HepG2 (cell line): ENCODE data around the gene PLIN5. TPM values are rescaled to one million over a fixed set of nuclear protein-coding genes. Genes with fewer than 3 reads are reported as not detected.
A peak's percentile ranks its signal among the peaks of the same experiment; 100 is the strongest.

Source experiments
- AGO2 ChIP-seq: fragments of 200-400 bp; formaldehyde crosslinking; optimal IDR thresholded peaks from 2 replicates; pipeline ENCODE3; 2017; ENCODE audit warnings: mild to moderate bottlenecking, low read depth, low read length, moderate library complexity
- BRCA1 ChIP-seq: sonication (generic); formaldehyde crosslinking; IDR thresholded peaks from 2 replicates; pipeline ENCODE4 v1.4.0; 2020; ENCODE audit warnings: missing genetic modification reagents
- ELF3 ChIP-seq: IDR thresholded peaks from 2 replicates; pipeline ENCODE4 v1.6.1; 2016; ENCODE audit warnings: missing genetic modification reagents, missing compliant biosample characterization
- ELF4 ChIP-seq: sonication (generic); formaldehyde crosslinking; IDR thresholded peaks from 2 replicates; pipeline ENCODE4 v1.5.0; 2020; ENCODE audit warnings: missing genetic modification reagents, mild to moderate bottlenecking, moderate library complexity, borderline replicate concordance
- ERF ChIP-seq: IDR thresholded peaks from 2 replicates; pipeline ENCODE4 v1.6.1; 2018; ENCODE audit warnings: missing biosample characterization, missing genetic modification reagents
- GLI4 ChIP-seq: sonication (generic); formaldehyde crosslinking; IDR thresholded peaks from 2 replicates; pipeline ENCODE4 v1.5.1; 2020; ENCODE audit warnings: missing genetic modification reagents, mild to moderate bottlenecking, moderate library complexity, borderline replicate concordance
- HNRNPUL1 ChIP-seq: fragments of 200-400 bp; formaldehyde crosslinking; IDR thresholded peaks from 2 replicates; pipeline ENCODE4 v1.6.1; 2017; ENCODE audit warnings: low read depth, mild to moderate bottlenecking, low read length, moderate library complexity
- KDM5A ChIP-seq: fragments of 200-600 bp; sonication (generic); IDR thresholded peaks from 2 replicates; pipeline ENCODE4 v1.7.0; 2018; ENCODE audit warnings: antibody characterized with exemption, mild to moderate bottlenecking, low read length, borderline replicate concordance
- KDM6A ChIP-seq: IDR thresholded peaks from 2 replicates; pipeline ENCODE4 v1.6.1; 2016; ENCODE audit warnings: low read depth
- MXI1 ChIP-seq: IDR thresholded peaks from 3 replicates; pipeline ENCODE4 v1.6.1; 2012; ENCODE audit warnings: low read depth, low read length, inconsistent platforms, borderline replicate concordance
- NFYB ChIP-seq: sonication (generic); formaldehyde crosslinking; IDR thresholded peaks from 2 replicates; pipeline ENCODE4 v1.4.0; 2020; ENCODE audit warnings: missing genetic modification reagents
- NFYC ChIP-seq: IDR thresholded peaks from 2 replicates; pipeline ENCODE4 v1.6.1; 2016; ENCODE audit warnings: missing genetic modification reagents, missing compliant biosample characterization
- POLR2AphosphoS2 ChIP-seq: IDR thresholded peaks from 2 replicates; pipeline ENCODE4 v1.6.1; 2011; ENCODE audit warnings: low read depth, low read length, improper control_type of control experiment
- PRPF4 ChIP-seq: fragments of 200-400 bp; formaldehyde crosslinking; IDR thresholded peaks from 2 replicates; pipeline ENCODE4 v1.6.1; 2016; ENCODE audit warnings: low read length, low read depth; ENCODE audit not compliant: poor library complexity, severe bottlenecking
- SKI ChIP-seq: fragments of 450-650 bp; IDR thresholded peaks from one replicate; pipeline ENCODE4 v1.6.1; 2018; ENCODE audit warnings: mild to moderate bottlenecking; ENCODE audit not compliant: partially characterized antibody
- THAP11 ChIP-seq: IDR thresholded peaks from 2 replicates; pipeline ENCODE4 v1.6.1; 2016; ENCODE audit warnings: missing biosample characterization, missing genetic modification reagents
- ZFP1 ChIP-seq: IDR thresholded peaks from 2 replicates; pipeline ENCODE4 v1.6.1; 2016
- ZNF563 ChIP-seq: sonication (generic); formaldehyde crosslinking; IDR thresholded peaks from 2 replicates; pipeline ENCODE4 v1.8.0; 2022; ENCODE audit warnings: mild to moderate bottlenecking, moderate library complexity, missing genetic modification reagents
- ZNF703 ChIP-seq: sonication (generic); formaldehyde crosslinking; IDR thresholded peaks from 2 replicates; pipeline ENCODE4 v1.5.1; 2020; ENCODE audit warnings: missing genetic modification reagents, mild to moderate bottlenecking, moderate library complexity, borderline replicate concordance
- ZSCAN12 ChIP-seq: sonication (generic); formaldehyde crosslinking; IDR thresholded peaks from 2 replicates; pipeline ENCODE4 v1.9.0; 2021; ENCODE audit warnings: mild to moderate bottlenecking, missing genetic modification reagents
- polyA plus RNA-seq, 8 experiments: library from polyadenylated mRNA; depleted of rRNA in 3 of 8; stranded (reverse) in 7 of 8; unstranded in 1 of 8; fragments of >200 nt; fragmentation: Illumina TruSeq in 4 of 8; extraction: Trizol in 4 of 8; gene quantifications; 2 replicates each; pipeline versions ENCODE4 v1.2.1 to v1.2.3, GENCODE V29; 2011 to 2016; ENCODE audit warnings: low read depth in 4 of 8, missing spikeins in 1 of 8, mixed read lengths in 1 of 8; ENCODE audit not compliant: insufficient read depth in 1 of 8
- total RNA-seq, 5 experiments: library from RNA; depleted of rRNA; stranded (reverse); fragments of >200 nt; fragmentation: Illumina TruSeq; extraction: Trizol; gene quantifications; 2 replicates each; pipeline ENCODE4 v1.2.3, GENCODE V29; 2016; ENCODE audit warnings: low read depth in 1 of 5
- TF ChIP-seq, protein P1 (sequence below): sonication (generic); formaldehyde crosslinking; IDR thresholded peaks from 2 replicates; pipeline ENCODE4 v1.8.1; 2022; ENCODE audit warnings: mild to moderate bottlenecking, missing genetic modification reagents
- TF ChIP-seq, protein P2 (sequence below), 2 experiments: IDR thresholded peaks; 2 replicates each; pipeline ENCODE4 v1.6.1; 2011 to 2012; ENCODE audit warnings: low read length in 2 of 2, borderline replicate concordance in 1 of 2, low read depth in 1 of 2, mild to moderate bottlenecking in 1 of 2, moderate library complexity in 1 of 2
- TF ChIP-seq, protein P3 (sequence below): sonication (generic); formaldehyde crosslinking; IDR thresholded peaks from 2 replicates; pipeline ENCODE4 v1.8.1; 2023; ENCODE audit warnings: mild to moderate bottlenecking, inconsistent platforms, moderate library complexity, missing genetic modification reagents, borderline replicate concordance

The PLIN5 gene
- total and polyA plus RNA-seq, 2 of the 13 experiments (the other 11 are each of a cell fraction or from before 2014, with no cell fraction given), result 1.8 to 4.8 TPM

DNA sequence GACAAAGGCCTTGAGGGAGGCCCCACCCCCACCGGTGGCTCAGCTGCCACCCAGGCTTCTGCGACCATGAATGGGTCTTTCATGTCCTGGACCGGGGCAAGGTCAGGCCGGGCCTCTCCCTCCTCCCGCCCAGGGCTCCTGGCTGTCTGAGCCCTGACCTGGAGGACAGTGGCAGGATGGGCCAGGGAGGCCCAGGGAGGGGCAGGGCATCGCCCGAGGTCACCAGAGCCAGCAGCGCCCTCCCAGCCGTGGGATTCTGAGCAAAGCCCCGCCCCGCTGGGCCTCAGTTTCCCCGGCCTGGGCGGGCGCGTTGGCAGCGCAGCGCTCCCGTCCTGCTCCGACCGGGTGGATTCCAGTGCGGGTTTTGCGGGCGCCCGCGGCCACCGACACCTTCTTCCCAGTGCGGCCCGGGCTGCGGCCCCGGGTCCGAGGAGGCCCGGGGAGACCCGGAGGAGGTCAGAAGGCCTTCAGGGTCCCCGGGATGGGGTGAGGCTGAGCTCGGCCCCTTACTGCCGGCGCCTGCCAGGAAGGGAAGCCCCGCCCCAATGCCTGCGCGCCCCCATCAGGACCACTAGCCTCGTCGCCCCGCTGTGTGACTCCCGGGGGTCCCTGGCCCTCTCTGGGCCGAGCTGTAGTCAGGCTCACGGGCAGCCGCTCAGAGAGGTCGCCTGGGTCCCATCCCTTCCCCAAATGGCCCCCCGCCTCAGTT lies 49.1 kb upstream of the PLIN5 start (continued):
- TF ChIP-seq ZNF703 (CRISPR knock-in tag) (no peak), GLI4 (CRISPR knock-in tag) (no peak), NFYB (CRISPR knock-in tag) (no peak; the same call in 1 of the 2 replicates), KDM5A (no peak), ERF (CRISPR knock-in tag) (peak; percentile 63; the same call in 1 of the 2 replicates), MXI1 (peak; percentile 67; the same call in 1 of the 3 replicates), SKI (peak; percentile 81), AGO2 (peak; percentile 65), HNRNPUL1 (0 out of 2 replicates have a peak, but pooled peaks have one; percentile 39), ELF4 (CRISPR knock-in tag) (no peak), PRPF4 (no peak), THAP11 (peak; percentile 74), ZNF563 (CRISPR knock-in tag) (0 out of 2 replicates have a peak, but pooled peaks have one; percentile 12), NFYC (peak; percentile 8; the same call in 1 of the 2 replicates), KDM6A (CRISPR knock-in tag) (peak; percentile 98), ELF3 (peak; percentile 53; the same call in 1 of the 2 replicates), BRCA1 (CRISPR knock-in tag) (no peak), POLR2AphosphoS2 (no peak), ZFP1 (CRISPR knock-in tag) (no peak), ZSCAN12 (CRISPR knock-in tag) (peak; percentile 79; the same call in 1 of the 2 replicates)
- TF ChIP-seq, protein P1, sequence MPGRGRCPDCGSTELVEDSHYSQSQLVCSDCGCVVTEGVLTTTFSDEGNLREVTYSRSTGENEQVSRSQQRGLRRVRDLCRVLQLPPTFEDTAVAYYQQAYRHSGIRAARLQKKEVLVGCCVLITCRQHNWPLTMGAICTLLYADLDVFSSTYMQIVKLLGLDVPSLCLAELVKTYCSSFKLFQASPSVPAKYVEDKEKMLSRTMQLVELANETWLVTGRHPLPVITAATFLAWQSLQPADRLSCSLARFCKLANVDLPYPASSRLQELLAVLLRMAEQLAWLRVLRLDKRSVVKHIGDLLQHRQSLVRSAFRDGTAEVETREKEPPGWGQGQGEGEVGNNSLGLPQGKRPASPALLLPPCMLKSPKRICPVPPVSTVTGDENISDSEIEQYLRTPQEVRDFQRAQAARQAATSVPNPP, result no peak
- TF ChIP-seq, protein P2, sequence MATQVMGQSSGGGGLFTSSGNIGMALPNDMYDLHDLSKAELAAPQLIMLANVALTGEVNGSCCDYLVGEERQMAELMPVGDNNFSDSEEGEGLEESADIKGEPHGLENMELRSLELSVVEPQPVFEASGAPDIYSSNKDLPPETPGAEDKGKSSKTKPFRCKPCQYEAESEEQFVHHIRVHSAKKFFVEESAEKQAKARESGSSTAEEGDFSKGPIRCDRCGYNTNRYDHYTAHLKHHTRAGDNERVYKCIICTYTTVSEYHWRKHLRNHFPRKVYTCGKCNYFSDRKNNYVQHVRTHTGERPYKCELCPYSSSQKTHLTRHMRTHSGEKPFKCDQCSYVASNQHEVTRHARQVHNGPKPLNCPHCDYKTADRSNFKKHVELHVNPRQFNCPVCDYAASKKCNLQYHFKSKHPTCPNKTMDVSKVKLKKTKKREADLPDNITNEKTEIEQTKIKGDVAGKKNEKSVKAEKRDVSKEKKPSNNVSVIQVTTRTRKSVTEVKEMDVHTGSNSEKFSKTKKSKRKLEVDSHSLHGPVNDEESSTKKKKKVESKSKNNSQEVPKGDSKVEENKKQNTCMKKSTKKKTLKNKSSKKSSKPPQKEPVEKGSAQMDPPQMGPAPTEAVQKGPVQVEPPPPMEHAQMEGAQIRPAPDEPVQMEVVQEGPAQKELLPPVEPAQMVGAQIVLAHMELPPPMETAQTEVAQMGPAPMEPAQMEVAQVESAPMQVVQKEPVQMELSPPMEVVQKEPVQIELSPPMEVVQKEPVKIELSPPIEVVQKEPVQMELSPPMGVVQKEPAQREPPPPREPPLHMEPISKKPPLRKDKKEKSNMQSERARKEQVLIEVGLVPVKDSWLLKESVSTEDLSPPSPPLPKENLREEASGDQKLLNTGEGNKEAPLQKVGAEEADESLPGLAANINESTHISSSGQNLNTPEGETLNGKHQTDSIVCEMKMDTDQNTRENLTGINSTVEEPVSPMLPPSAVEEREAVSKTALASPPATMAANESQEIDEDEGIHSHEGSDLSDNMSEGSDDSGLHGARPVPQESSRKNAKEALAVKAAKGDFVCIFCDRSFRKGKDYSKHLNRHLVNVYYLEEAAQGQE (IDR thresholded peaks at IDR 0.05; ENCODE audit: borderline replicate concordance in 1 of 2, low read depth in 1 of 2, low read length in 2 of 2), result no peak; a peak in 1 of 4 replicates
- TF ChIP-seq, protein P3, sequence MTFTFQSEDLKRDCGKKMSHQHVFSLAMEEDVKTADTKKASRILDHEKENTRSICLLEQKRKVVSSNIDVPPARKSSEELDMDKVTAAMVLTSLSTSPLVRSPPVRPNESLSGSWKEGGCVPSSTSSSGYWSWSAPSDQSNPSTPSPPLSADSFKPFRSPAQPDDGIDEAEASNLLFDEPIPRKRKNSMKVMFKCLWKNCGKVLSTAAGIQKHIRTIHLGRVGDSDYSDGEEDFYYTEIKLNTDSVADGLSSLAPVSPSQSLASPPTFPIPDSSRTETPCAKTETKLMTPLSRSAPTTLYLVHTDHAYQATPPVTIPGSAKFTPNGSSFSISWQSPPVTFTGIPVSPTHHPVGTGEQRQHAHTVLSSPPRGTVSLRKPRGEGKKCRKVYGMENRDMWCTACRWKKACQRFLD (CRISPR knock-in tag), result no peak
